ENCODE results near the gene BRS3.

- TF ChIP-seq CTCF (conservative IDR thresholded peaks at IDR 0.05; ENCODE audit: low read depth, low read length) (no peak), EZH2 (IDR thresholded peaks at IDR 0.05; ENCODE audit: low read length, unreplicated experiment) (no peak)
Observed at GRCh38 chrX:136476501-136476900, 11.2 kb upstream of the BRS3 start.

All from PC-3 (cell line).